CD14-positive monocyte (primary cell): ENCODE results near the gene LHX3. TPM values are rescaled to one million over a fixed set of nuclear protein-coding genes. Genes with fewer than 3 reads are reported as not detected.
A peak's percentile ranks its signal among the peaks of the same experiment; 100 is the strongest.

Source experiments
- DNase-seq, 3 donors: peaks; one replicate each; pipeline ENCODE4 v3.0.0-alpha.2; 2011 to 2022
- H2AFZ ChIP-seq: 2 replicates; pipeline ENCODE4 v1.6.0; 2012; ENCODE audit warnings: mild to moderate bottlenecking, low read depth, low read length, inconsistent platforms; ENCODE audit not compliant: insufficient read depth, poor library complexity, severe bottlenecking
- H3K27ac ChIP-seq, 2 donors: 1 replicate in 1 of 2; 2 replicates in 1 of 2; pipeline ENCODE4 v1.5.1; 2012 to 2013; ENCODE audit warnings: low read length in 2 of 2, control low read depth in 1 of 2, inconsistent platforms in 1 of 2, low read depth in 1 of 2, mild to moderate bottlenecking in 1 of 2
- H3K27me3 ChIP-seq, 2 donors: one replicate each; pipeline versions ENCODE4 v1.6.0 to v1.6.1; 2011 to 2013; ENCODE audit warnings: low read length in 2 of 2; ENCODE audit not compliant: control insufficient read depth in 2 of 2, insufficient read depth in 2 of 2
- H3K36me3 ChIP-seq, 2 donors: replicated peaks in 1 of 2; 1 replicate in 1 of 2; 2 replicates in 1 of 2; pipeline versions ENCODE4 v1.5.1 to v1.6.1; 2012 to 2013; ENCODE audit warnings: low read length in 2 of 2, control low read depth in 1 of 2, inconsistent platforms in 1 of 2, mild to moderate bottlenecking in 1 of 2; ENCODE audit not compliant: insufficient read depth in 2 of 2, control insufficient read depth in 1 of 2
- H3K4me1 ChIP-seq, 2 donors: 1 replicate in 1 of 2; 2 replicates in 1 of 2; pipeline versions ENCODE4 v1.5.1 to v1.6.1; 2012 to 2013; ENCODE audit warnings: low read length in 2 of 2, control low read depth in 1 of 2, inconsistent platforms in 1 of 2, mild to moderate bottlenecking in 1 of 2, moderate library complexity in 1 of 2; ENCODE audit not compliant: insufficient read depth in 2 of 2, control insufficient read depth in 1 of 2
- H3K4me2 ChIP-seq: replicated peaks from 2 replicates; pipeline ENCODE3; 2012; ENCODE audit warnings: low read length, moderate library complexity, mild to moderate bottlenecking; ENCODE audit not compliant: poor library complexity, severe bottlenecking; ENCODE audit errors: extremely low read depth
- H3K4me3 ChIP-seq, 3 experiments: fragments of 200-600 bp in 1 of 3; sonication (generic) in 1 of 3; replicated peaks in 1 of 3; 1 replicate in 2 of 3; 2 replicates in 1 of 3; pipeline ENCODE4 v1.5.1; 2011 to 2013; ENCODE audit warnings: low read length in 3 of 3, mild to moderate bottlenecking in 3 of 3, control low read depth in 2 of 3, low read depth in 2 of 3, inconsistent platforms in 1 of 3, moderate library complexity in 1 of 3
- H3K79me2 ChIP-seq: 2 replicates; pipeline ENCODE4 v1.6.0; 2012; ENCODE audit warnings: mild to moderate bottlenecking, control low read depth, inconsistent platforms, low read length, moderate library complexity; ENCODE audit not compliant: insufficient read depth
- H3K9ac ChIP-seq: 2 replicates; pipeline ENCODE4 v1.6.0; 2017; ENCODE audit warnings: low read length, mild to moderate bottlenecking; ENCODE audit not compliant: insufficient read depth, poor library complexity, severe bottlenecking
- H3K9me3 ChIP-seq, 2 donors: replicated peaks in 1 of 2; 1 replicate in 1 of 2; 2 replicates in 1 of 2; pipeline versions ENCODE4 v1.5.1 to v1.6.1; 2012 to 2013; ENCODE audit warnings: low read length in 2 of 2, control low read depth in 1 of 2; ENCODE audit not compliant: control insufficient read depth in 1 of 2, insufficient read depth in 1 of 2
- H4K20me1 ChIP-seq: 2 replicates; pipeline ENCODE4 v1.6.0; 2012; ENCODE audit warnings: mild to moderate bottlenecking, low read length, control low read depth, moderate library complexity; ENCODE audit not compliant: insufficient read depth
- H3K27ac Mint-ChIP-seq, 7 donors: one replicate each; pipeline ENCODE4 v1.8.0; 2020; ENCODE audit warnings: mild to moderate bottlenecking in 7 of 7, mixed read lengths in 7 of 7, moderate library complexity in 6 of 7, inconsistent platforms in 2 of 7
- H3K27me3 Mint-ChIP-seq, 3 donors: one replicate each; pipeline ENCODE4 v1.8.0; 2021 to 2022; ENCODE audit warnings: low read depth in 3 of 3, mild to moderate bottlenecking in 3 of 3, mixed read lengths in 3 of 3, moderate library complexity in 3 of 3, inconsistent platforms in 1 of 3
- H3K36me3 Mint-ChIP-seq, 2 donors: one replicate each; pipeline ENCODE4 v1.8.0; 2020; ENCODE audit warnings: mixed read lengths in 2 of 2, inconsistent platforms in 1 of 2, mild to moderate bottlenecking in 1 of 2
- H3K4me1 Mint-ChIP-seq: one replicate; pipeline ENCODE4 v1.8.0; 2020; ENCODE audit warnings: mild to moderate bottlenecking, mixed read lengths
- H3K4me3 Mint-ChIP-seq, 2 donors: one replicate each; pipeline ENCODE4 v1.8.0; 2020; ENCODE audit warnings: mild to moderate bottlenecking in 2 of 2, mixed read lengths in 2 of 2, moderate library complexity in 1 of 2
- H3K9me3 Mint-ChIP-seq, 7 donors: one replicate each; pipeline ENCODE4 v1.8.0; 2020 to 2022; ENCODE audit warnings: mixed read lengths in 7 of 7, mild to moderate bottlenecking in 6 of 7, moderate library complexity in 6 of 7, inconsistent platforms in 2 of 7
- CTCF ChIP-seq: fragments of 200-600 bp; IDR thresholded peaks from one replicate; pipeline ENCODE4 v1.8.0; 2022; ENCODE audit warnings: antibody characterized with exemption, mild to moderate bottlenecking
- WGBS: methylation state at CpG from one replicate; pipeline ENCODE4 v1.1.5; 2013; ENCODE audit warnings: missing lambda C conversion rate; ENCODE audit not compliant: insufficient coverage; 5-methylcytosine and 5-hydroxymethylcytosine counted together
- intact Hi-C, 2 donors: fragments of 100-400 bp; cut with micrococcal nuclease; formaldehyde crosslinking; loops; one replicate each; pipeline versions ENCODE4 v1.15.0 to v1.15.1; 2023
- polyA plus RNA-seq, 3 donors: library from polyadenylated mRNA; depleted of rRNA in 1 of 3; unstranded in 2 of 3; stranded (reverse) in 1 of 3; fragments of 300-500 nt in 2 of 3; fragments of >200 nt in 1 of 3; fragmentation: Illumina TruSeq in 2 of 3; gene quantifications; 1 replicate in 2 of 3; 2 replicates in 1 of 3; pipeline ENCODE4 v1.2.3, GENCODE V29; 2012 to 2021

Gene LHX3
- polyA plus RNA-seq, 3 donors, result not detected

GRCh38 chr9:136247947-136248637, 43.2 kb upstream of the LHX3 start:
- Mint-ChIP-seq H3K4me3 (no peak overlapping the region), H3K27me3 (peaks cover 6 to 9% (median 8%) of the 10 kb centered on the region in 3 donors), H3K4me1 (peaks cover 22% of the 10 kb centered on the region), H3K9me3 (peaks cover 0 to 3% (median 0%) of the 10 kb centered on the region in 7 donors), H3K36me3 (no peaks in the 10 kb centered on the region), H3K27ac (peak overlapping the region in 1 of 7 donors; percentile 12)
- H3K27me3 ChIP-seq, result no peaks in the 10 kb centered on the region
- no peak overlapping the region for H3K4me2 ChIP-seq
- DNase-seq, result no peak
- no peak for TF ChIP-seq CTCF
- no peak overlapping the region for H3K9ac ChIP-seq
- no peaks in the 10 kb centered on the region for H3K36me3 ChIP-seq
- peaks cover 4% of the 10 kb centered on the region for H4K20me1 ChIP-seq
- peaks cover 14% of the 10 kb centered on the region for H3K79me2 ChIP-seq
- peaks cover 14 to 19% of the 10 kb centered on the region in 2 donors for H3K4me1 ChIP-seq
- intact Hi-C loops, result loop anchor here (2.0 to 10.0 kb wide), 3 partner anchors 19 to 343 kb away; partner anchors contain the start of genes CAMSAP1 (in 1 of the 2) and DNLZ (in 1 of the 2)
- no peak overlapping the region for H3K4me3 ChIP-seq
- no peak overlapping the region for H2AFZ ChIP-seq
- H3K9me3 ChIP-seq, result no peaks in the 10 kb centered on the region
- WGBS, result 97% methylated on average over 9 of the region's 24 CpGs
- H3K27ac ChIP-seq, result no peak overlapping the region

- Mint-ChIP-seq H3K36me3 (no peaks in the 10 kb centered on the region), H3K27ac (no peak overlapping the region), H3K27me3 (peaks cover 6 to 9% (median 8%) of the 10 kb centered on the region in 3 donors), H3K4me3 (no peak overlapping the region), H3K9me3 (peaks cover 0 to 3% (median 0%) of the 10 kb centered on the region in 7 donors), H3K4me1 (peaks cover 26% of the 10 kb centered on the region)
- Histone ChIP-seq H3K36me3 (no peaks in the 10 kb centered on the region), H3K9me3 (no peaks in the 10 kb centered on the region), H3K4me1 (peaks cover 14 to 19% of the 10 kb centered on the region in 2 donors), H3K27me3 (no peaks in the 10 kb centered on the region), H4K20me1 (peaks cover 4% of the 10 kb centered on the region), H3K4me3 (no peak overlapping the region), H2AFZ (no peak overlapping the region), H3K9ac (no peak overlapping the region), H3K27ac (no peak overlapping the region), H3K4me2 (no peak overlapping the region), H3K79me2 (peaks cover 20% of the 10 kb centered on the region)
- 73% methylated on average over 3 of the region's 9 CpGs for WGBS
- no peak for TF ChIP-seq CTCF
- intact Hi-C loops, result loop anchor here (2.0 to 10.0 kb wide), 3 partner anchors 19 to 343 kb away; partner anchors contain the start of genes CAMSAP1 (in 1 of the 2) and DNLZ (in 1 of the 2)
- DNase-seq, result no peak
Measured at GRCh38 chr9:136247551-136247916, 42.6 kb upstream of the LHX3 start.
